Measurements from ENCODE around the gene FBXO40.

GRCh38 chr3:121574449-121574848 lies 18.7 kb upstream of the FBXO40 start:
- TF ChIP-seq CTCF (IDR thresholded peaks at IDR 0.05; ENCODE audit: low read depth, low read length, missing input control) (no peak), RAD21 (IDR thresholded peaks at IDR 0.05) (no peak), FOXA1 (IDR thresholded peaks at IDR 0.05) (no peak), REST (IDR thresholded peaks at IDR 0.05) (no peak)
